Measurements from ENCODE around the gene EML3.

The EML3 gene

GRCh38 chr11:62602141-62603071 lies 10.2 kb downstream of the EML3 start:
- Histone ChIP-seq H3K27ac (peak overlapping the region; percentile 97), H3K36me3 (peaks cover 43% of the 10 kb centered on the region), H3K27me3 (ENCODE audit: insufficient read depth, low read depth, severe bottlenecking) (no peaks in the 10 kb centered on the region), H3K4me3 (ENCODE audit: low read depth, low read length) (peak overlapping the region; percentile 95), H3K9me3 (ENCODE audit: severe bottlenecking) (no peaks in the 10 kb centered on the region)
- peak; percentile 72 for DNase-seq
- TF ChIP-seq, protein P1, sequence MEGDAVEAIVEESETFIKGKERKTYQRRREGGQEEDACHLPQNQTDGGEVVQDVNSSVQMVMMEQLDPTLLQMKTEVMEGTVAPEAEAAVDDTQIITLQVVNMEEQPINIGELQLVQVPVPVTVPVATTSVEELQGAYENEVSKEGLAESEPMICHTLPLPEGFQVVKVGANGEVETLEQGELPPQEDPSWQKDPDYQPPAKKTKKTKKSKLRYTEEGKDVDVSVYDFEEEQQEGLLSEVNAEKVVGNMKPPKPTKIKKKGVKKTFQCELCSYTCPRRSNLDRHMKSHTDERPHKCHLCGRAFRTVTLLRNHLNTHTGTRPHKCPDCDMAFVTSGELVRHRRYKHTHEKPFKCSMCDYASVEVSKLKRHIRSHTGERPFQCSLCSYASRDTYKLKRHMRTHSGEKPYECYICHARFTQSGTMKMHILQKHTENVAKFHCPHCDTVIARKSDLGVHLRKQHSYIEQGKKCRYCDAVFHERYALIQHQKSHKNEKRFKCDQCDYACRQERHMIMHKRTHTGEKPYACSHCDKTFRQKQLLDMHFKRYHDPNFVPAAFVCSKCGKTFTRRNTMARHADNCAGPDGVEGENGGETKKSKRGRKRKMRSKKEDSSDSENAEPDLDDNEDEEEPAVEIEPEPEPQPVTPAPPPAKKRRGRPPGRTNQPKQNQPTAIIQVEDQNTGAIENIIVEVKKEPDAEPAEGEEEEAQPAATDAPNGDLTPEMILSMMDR (IDR thresholded peaks at IDR 0.05; ENCODE audit: low read depth, low read length): no peak

- Histone ChIP-seq H3K27me3 (ENCODE audit: insufficient read depth, low read depth, severe bottlenecking) (no peaks in the 10 kb centered on the region), H3K4me3 (ENCODE audit: low read depth, low read length) (peak within 1 kb of the TSS; percentile 95), H3K36me3 (peaks cover 50% of the 10 kb centered on the region), H3K27ac (peak within 1 kb of the TSS; percentile 97), H3K9me3 (ENCODE audit: severe bottlenecking) (no peaks in the 10 kb centered on the region)
- TF ChIP-seq, protein P1 (IDR thresholded peaks at IDR 0.05; ENCODE audit: low read depth, low read length): no peak
- DNase-seq: peak; percentile 98
Measured at GRCh38 chr11:62601372-62602140, 11.0 kb downstream of the EML3 start, which contains the start of gene MTA2. Gene MTA2 (minus strand): TSS chr11:62601865. CDS start chr11:62601450, 415 bp downstream.

- TF ChIP-seq, protein P1 (IDR thresholded peaks at IDR 0.05; ENCODE audit: low read depth, low read length): no peak
- H3K27me3 ChIP-seq (ENCODE audit: insufficient read depth, low read depth, severe bottlenecking): no peaks in the 10 kb centered on the region
- peak overlapping the region; percentile 97 for H3K27ac ChIP-seq
- no peaks in the 10 kb centered on the region for H3K9me3 ChIP-seq (ENCODE audit: severe bottlenecking)
- no peak for DNase-seq
- H3K36me3 ChIP-seq: peaks cover 55% of the 10 kb centered on the region
- H3K4me3 ChIP-seq (ENCODE audit: low read depth, low read length): peak overlapping the region; percentile 95
Measured at GRCh38 chr11:62601122-62601371, 11.5 kb downstream of the EML3 start.

DNA sequence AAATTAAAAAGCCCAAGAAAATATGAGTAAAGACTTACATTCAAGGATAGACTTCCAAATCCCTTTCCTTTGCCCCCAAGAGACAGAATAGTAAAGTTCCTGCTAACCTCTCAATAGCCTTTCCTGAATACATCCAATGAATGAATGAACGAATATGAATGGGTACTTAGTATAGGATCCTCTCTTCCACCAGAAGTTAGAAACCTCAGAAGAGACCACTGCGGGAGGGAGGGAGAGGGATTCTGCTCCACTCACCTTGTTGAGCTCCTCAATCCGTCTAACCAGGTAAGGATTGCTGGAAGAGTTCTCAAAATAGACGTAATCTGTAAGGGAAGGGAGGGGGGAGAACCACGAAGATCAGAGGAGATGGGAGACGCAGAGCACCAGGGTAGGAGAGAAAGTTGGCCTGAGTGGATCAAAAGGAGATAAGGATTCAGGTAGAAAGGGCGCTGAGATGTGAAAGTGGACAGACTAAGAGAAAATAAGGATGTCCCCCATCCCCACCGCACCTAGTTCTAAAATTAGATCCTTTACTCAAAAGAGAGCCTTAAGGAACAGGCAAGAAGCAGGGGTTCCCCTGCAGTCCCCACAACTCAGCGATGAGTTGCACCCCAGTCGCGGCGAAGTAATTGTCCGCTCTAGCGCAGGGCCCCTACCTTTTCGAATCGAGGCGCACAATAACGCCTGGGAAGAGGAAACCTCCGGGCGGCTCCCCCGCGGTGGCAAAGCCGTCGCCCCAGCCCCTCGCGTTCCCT lies 12.0 kb downstream of the EML3 start:
- Histone ChIP-seq H3K4me3 (ENCODE audit: low read depth, low read length) (peak overlapping the region; percentile 95), H3K27me3 (ENCODE audit: insufficient read depth, low read depth, severe bottlenecking) (no peaks in the 10 kb centered on the region), H3K27ac (peak overlapping the region; percentile 97), H3K36me3 (peaks cover 60% of the 10 kb centered on the region), H3K9me3 (ENCODE audit: severe bottlenecking) (no peaks in the 10 kb centered on the region)
- no peak for DNase-seq
- TF ChIP-seq, protein P1 (IDR thresholded peaks at IDR 0.05; ENCODE audit: low read depth, low read length): no peak

DNA sequence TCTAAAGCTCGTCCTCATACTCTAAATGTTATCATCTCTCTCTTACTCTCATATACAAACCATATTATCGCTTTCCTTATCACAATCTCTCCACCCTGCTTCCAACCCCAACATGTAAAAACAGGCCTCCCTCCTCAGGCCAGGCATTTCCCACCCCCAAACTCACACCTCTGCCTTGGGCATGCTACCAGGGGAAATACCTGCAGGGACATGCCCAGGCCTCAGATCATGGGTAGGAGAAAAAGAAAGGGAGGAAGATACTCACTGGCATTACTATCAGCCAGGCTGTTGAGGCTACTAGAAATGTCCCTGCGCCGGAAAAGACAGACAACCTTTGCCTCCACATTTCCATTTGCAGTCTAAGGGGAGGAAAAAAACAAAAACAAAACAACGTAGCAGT lies 12.7 kb downstream of the EML3 start:
- Histone ChIP-seq H3K4me3 (ENCODE audit: low read depth, low read length) (peak overlapping the region; percentile 95; the same call in 1 of the 2 replicates), H3K27me3 (ENCODE audit: insufficient read depth, low read depth, severe bottlenecking) (no peaks in the 10 kb centered on the region), H3K27ac (peak overlapping the region; percentile 97), H3K9me3 (ENCODE audit: severe bottlenecking) (no peaks in the 10 kb centered on the region), H3K36me3 (peaks cover 63% of the 10 kb centered on the region)
- TF ChIP-seq, protein P1 (IDR thresholded peaks at IDR 0.05; ENCODE audit: low read depth, low read length): no peak
- DNase-seq: no peak
